DOHH2 (cell line): ENCODE data around the gene CTNNAL1.

Experiments used
- H3F3A ChIP-seq: fragments of 200-600 bp; sonication (generic), shearing (Covaris generic); 2 replicates; pipeline ENCODE4 v1.6.0; 2016; ENCODE audit warnings: antibody characterized with exemption, mild to moderate bottlenecking; ENCODE audit not compliant: control insufficient read depth, insufficient read depth
- H3K27ac ChIP-seq: fragments of 200-600 bp; sonication (generic); 2 replicates; pipeline ENCODE4 v1.5.1; 2014; ENCODE audit warnings: low read depth, mild to moderate bottlenecking, low read length, moderate library complexity
- H3K27me3 ChIP-seq: fragments of 200-600 bp; sonication (generic); 2 replicates; pipeline ENCODE4 v1.6.1; 2014; ENCODE audit warnings: mild to moderate bottlenecking, low read length, mixed read lengths; ENCODE audit not compliant: control insufficient read depth
- H3K36me3 ChIP-seq: fragments of 200-600 bp; sonication (generic); 2 replicates; pipeline ENCODE4 v1.6.1; 2014; ENCODE audit warnings: mild to moderate bottlenecking, low read length, moderate library complexity, mixed read lengths; ENCODE audit not compliant: control insufficient read depth
- H3K4me1 ChIP-seq: fragments of 200-600 bp; sonication (generic); 2 replicates; pipeline ENCODE4 v1.6.1; 2014; ENCODE audit warnings: mild to moderate bottlenecking, low read length, mixed read lengths; ENCODE audit not compliant: control insufficient read depth
- H3K4me2 ChIP-seq: fragments of 200-600 bp; sonication (generic); 2 replicates; pipeline ENCODE4 v1.6.0; 2014; ENCODE audit warnings: mild to moderate bottlenecking, low read length, moderate library complexity
- H3K4me3 ChIP-seq: fragments of 200-600 bp; sonication (generic); 2 replicates; pipeline ENCODE4 v1.5.1; 2014; ENCODE audit warnings: mild to moderate bottlenecking, low read length, mixed read lengths
- H3K79me2 ChIP-seq: fragments of 200-600 bp; sonication (generic); 2 replicates; pipeline ENCODE4 v1.6.1; 2014; ENCODE audit warnings: mild to moderate bottlenecking, low read length, mixed read lengths; ENCODE audit not compliant: control insufficient read depth
- H3K9me2 ChIP-seq: fragments of 200-600 bp; sonication (generic); replicated peaks from 2 replicates; pipeline ENCODE4 v1.6.1; 2014; ENCODE audit warnings: mild to moderate bottlenecking, low read length, mixed read lengths; ENCODE audit not compliant: control insufficient read depth
- H3K9me3 ChIP-seq: fragments of 200-600 bp; sonication (generic); 2 replicates; pipeline ENCODE4 v1.6.1; 2014; ENCODE audit warnings: antibody characterized with exemption, low read length, mixed read lengths; ENCODE audit not compliant: control insufficient read depth, insufficient read depth
- H4K20me1 ChIP-seq: fragments of 200-600 bp; sonication (generic); 2 replicates; pipeline ENCODE4 v1.6.0; 2014; ENCODE audit warnings: low read depth, mild to moderate bottlenecking, antibody characterized with exemption, low read length, moderate library complexity; ENCODE audit not compliant: control insufficient read depth, insufficient read depth
- CTCF ChIP-seq: fragments of 200-600 bp; sonication (generic); IDR thresholded peaks from one replicate; pipeline ENCODE4 v1.5.1; 2014; ENCODE audit warnings: antibody characterized with exemption, mild to moderate bottlenecking, low read depth, low read length; ENCODE audit not compliant: poor library complexity, severe bottlenecking
- EZH2phosphoT487 ChIP-seq: fragments of 200-600 bp; sonication (generic); IDR thresholded peaks from 2 replicates; pipeline ENCODE4 v1.6.1; 2017; ENCODE audit warnings: borderline replicate concordance, mild to moderate bottlenecking, antibody characterized with exemption, low read length, moderate library complexity, mixed read lengths

Gene CTNNAL1

GRCh38 chr9:108963459-108964143 lies 49.7 kb downstream of the CTNNAL1 start:
- Histone ChIP-seq H3K36me3 (0 out of 2 replicates have a peak, but pooled peaks cover 2% of the 10 kb centered on the region), H3K27me3 (no peaks in the 10 kb centered on the region), H3K79me2 (no peaks in the 10 kb centered on the region), H3K4me3 (no peak overlapping the region), H3K4me1 (no peaks in the 10 kb centered on the region), H3F3A (no peaks in the 10 kb centered on the region), H3K9me3 (no peaks in the 10 kb centered on the region), H4K20me1 (no peaks in the 10 kb centered on the region), H3K9me2 (no peaks in the 10 kb centered on the region), H3K27ac (no peak overlapping the region), H3K4me2 (no peak overlapping the region)
- TF ChIP-seq CTCF (no peak), EZH2phosphoT487 (no peak)

- no peak overlapping the region for H3K4me3 ChIP-seq
Measured at GRCh38 chr9:108961151-108961550, 52.1 kb downstream of the CTNNAL1 start.

GRCh38 chr9:108960331-108960730 lies 53.0 kb downstream of the CTNNAL1 start:
- no peaks in the 10 kb centered on the region for H4K20me1 ChIP-seq
- H3K9me3 ChIP-seq = no peaks in the 10 kb centered on the region
- no peak overlapping the region for H3K4me2 ChIP-seq
- no peak for TF ChIP-seq EZH2phosphoT487
- TF ChIP-seq CTCF = no peak
- no peaks in the 10 kb centered on the region for H3K9me2 ChIP-seq
- H3K4me1 ChIP-seq = no peaks in the 10 kb centered on the region
- no peaks in the 10 kb centered on the region for H3F3A ChIP-seq
- H3K27me3 ChIP-seq = no peaks in the 10 kb centered on the region
- no peaks in the 10 kb centered on the region for H3K36me3 ChIP-seq
- no peaks in the 10 kb centered on the region for H3K79me2 ChIP-seq
- no peak overlapping the region for H3K27ac ChIP-seq
- H3K4me3 ChIP-seq = no peak overlapping the region

More at GRCh38 chr9:108961151-108961550, 52.1 kb downstream of the CTNNAL1 start:
- no peaks in the 10 kb centered on the region for H3K27me3 ChIP-seq
- H3K36me3 ChIP-seq = no peaks in the 10 kb centered on the region
- no peak overlapping the region for H3K27ac ChIP-seq
- H3K9me3 ChIP-seq = no peaks in the 10 kb centered on the region
- H3K4me1 ChIP-seq = no peaks in the 10 kb centered on the region
- TF ChIP-seq CTCF (no peak), EZH2phosphoT487 (no peak)
- H4K20me1 ChIP-seq = no peaks in the 10 kb centered on the region
- no peaks in the 10 kb centered on the region for H3K9me2 ChIP-seq
- H3K79me2 ChIP-seq = no peaks in the 10 kb centered on the region
- H3F3A ChIP-seq = no peaks in the 10 kb centered on the region
- H3K4me2 ChIP-seq = no peak overlapping the region
